SK-N-SH treated with all-trans-retinoic acid at 6 μM for 48 hours (cell line): ENCODE measurements around the gene UNC50.

Experiments used
- ATAC-seq: fragments of 200-7000 bp; cut with Tn5 transposase; 3 replicates; pipeline ENCODE4 v1.9.1; 2020; ENCODE audit warnings: mild to moderate bottlenecking, moderate library complexity
- ARNTL ChIP-seq: fragments of 450-650 bp; formaldehyde crosslinking; IDR thresholded peaks from 2 replicates; pipeline ENCODE4 v1.5.0; 2020; ENCODE audit warnings: low read depth, mild to moderate bottlenecking, moderate library complexity, borderline replicate concordance
- BACH2 ChIP-seq: fragments of 250-450 bp; sonication (Bioruptor Pico); IDR thresholded peaks from 2 replicates; pipeline ENCODE4 v1.9.0; 2021; ENCODE audit warnings: mild to moderate bottlenecking, borderline replicate concordance
- CSDC2 ChIP-seq: fragments of 250-450 bp; sonication (Bioruptor Pico); IDR thresholded peaks from 2 replicates; pipeline ENCODE4 v1.5.0; 2020; ENCODE audit warnings: mild to moderate bottlenecking, moderate library complexity
- ESRRG ChIP-seq: fragments of 250-450 bp; sonication (Bioruptor Pico); IDR thresholded peaks from 2 replicates; pipeline ENCODE4 v1.6.1; 2021; ENCODE audit warnings: mild to moderate bottlenecking
- GLIS3 ChIP-seq: fragments of 250-450 bp; sonication (Bioruptor Pico); IDR thresholded peaks from 2 replicates; pipeline ENCODE4 v1.5.0; 2020; ENCODE audit warnings: mild to moderate bottlenecking, moderate library complexity
- ISL1 ChIP-seq: fragments of 250-450 bp; sonication (Bioruptor Pico); IDR thresholded peaks from 2 replicates; pipeline ENCODE4 v2.1.2; 2022; ENCODE audit warnings: mild to moderate bottlenecking, moderate library complexity
- OSR1 ChIP-seq: fragments of 250-450 bp; sonication (Bioruptor Pico); IDR thresholded peaks from 2 replicates; pipeline ENCODE4 v1.8.0; 2022; ENCODE audit warnings: moderate library complexity, mild to moderate bottlenecking, inconsistent platforms
- PPARA ChIP-seq: fragments of 250-450 bp; sonication (Bioruptor Pico); IDR thresholded peaks from 2 replicates; pipeline ENCODE4 v1.5.0; 2020; ENCODE audit warnings: mild to moderate bottlenecking, borderline replicate concordance
- RARB ChIP-seq: fragments of 250-450 bp; sonication (Bioruptor Pico); IDR thresholded peaks from 2 replicates; pipeline ENCODE4 v1.8.0; 2021; ENCODE audit warnings: mild to moderate bottlenecking, moderate library complexity
- SNAI2 ChIP-seq: fragments of 250-450 bp; sonication (Bioruptor Pico); IDR thresholded peaks from 2 replicates; pipeline ENCODE4 v1.5.0; 2020; ENCODE audit warnings: mild to moderate bottlenecking, moderate library complexity
- TCF4 ChIP-seq: fragments of 250-450 bp; sonication (Bioruptor Pico); IDR thresholded peaks from 2 replicates; pipeline ENCODE4 v1.8.0; 2021; ENCODE audit warnings: mild to moderate bottlenecking, moderate library complexity, borderline replicate concordance
- TOX ChIP-seq: fragments of 250-450 bp; sonication (Bioruptor Pico); IDR thresholded peaks from 2 replicates; pipeline ENCODE4 v1.8.0; 2021; ENCODE audit warnings: mild to moderate bottlenecking, moderate library complexity, borderline replicate concordance
- ZC3H10 ChIP-seq: fragments of 250-450 bp; sonication (Bioruptor Pico); IDR thresholded peaks from 2 replicates; pipeline ENCODE4 v1.5.1; 2021; ENCODE audit warnings: mild to moderate bottlenecking, moderate library complexity
- ZFP3 ChIP-seq: fragments of 250-450 bp; sonication (Bioruptor Pico); IDR thresholded peaks from 2 replicates; pipeline ENCODE4 v1.5.0; 2020; ENCODE audit warnings: mild to moderate bottlenecking, moderate library complexity
- ZFP30 ChIP-seq: fragments of 450-650 bp; formaldehyde crosslinking; IDR thresholded peaks from 2 replicates; pipeline ENCODE4 v1.5.0; 2022; ENCODE audit warnings: mild to moderate bottlenecking, moderate library complexity
- ZNF565 ChIP-seq: fragments of 450-650 bp; formaldehyde crosslinking; conservative IDR thresholded peaks from 2 replicates; pipeline ENCODE4 v1.5.0; 2020; ENCODE audit warnings: low read depth, mild to moderate bottlenecking, moderate library complexity
- ZNF70 ChIP-seq: fragments of 450-650 bp; formaldehyde crosslinking; IDR thresholded peaks from 2 replicates; pipeline ENCODE4 v1.5.0; 2020; ENCODE audit warnings: mild to moderate bottlenecking, moderate library complexity
- ZNF8 ChIP-seq: fragments of 450-650 bp; formaldehyde crosslinking; IDR thresholded peaks from 2 replicates; pipeline ENCODE4 v1.5.0; 2020; ENCODE audit warnings: mild to moderate bottlenecking, moderate library complexity
- TF ChIP-seq, protein P1 (sequence below): fragments of 250-450 bp; sonication (Bioruptor Pico); IDR thresholded peaks from 2 replicates; pipeline ENCODE4 v1.5.1; 2021; ENCODE audit warnings: mild to moderate bottlenecking, moderate library complexity
- TF ChIP-seq, protein P2 (sequence below): fragments of 250-450 bp; sonication (Bioruptor Pico); IDR thresholded peaks from 2 replicates; pipeline ENCODE4 v1.5.1; 2020; ENCODE audit warnings: low read depth, mild to moderate bottlenecking, moderate library complexity
- TF ChIP-seq, protein P3 (sequence below): fragments of 250-450 bp; sonication (Bioruptor Pico); IDR thresholded peaks from 2 replicates; pipeline ENCODE4 v1.8.0; 2020; ENCODE audit warnings: mild to moderate bottlenecking, moderate library complexity, borderline replicate concordance
- TF ChIP-seq, protein P4 (sequence below): fragments of 250-450 bp; sonication (Bioruptor Pico); IDR thresholded peaks from 2 replicates; pipeline ENCODE4 v1.5.0; 2020; ENCODE audit warnings: mild to moderate bottlenecking, moderate library complexity

Gene UNC50

DNA sequence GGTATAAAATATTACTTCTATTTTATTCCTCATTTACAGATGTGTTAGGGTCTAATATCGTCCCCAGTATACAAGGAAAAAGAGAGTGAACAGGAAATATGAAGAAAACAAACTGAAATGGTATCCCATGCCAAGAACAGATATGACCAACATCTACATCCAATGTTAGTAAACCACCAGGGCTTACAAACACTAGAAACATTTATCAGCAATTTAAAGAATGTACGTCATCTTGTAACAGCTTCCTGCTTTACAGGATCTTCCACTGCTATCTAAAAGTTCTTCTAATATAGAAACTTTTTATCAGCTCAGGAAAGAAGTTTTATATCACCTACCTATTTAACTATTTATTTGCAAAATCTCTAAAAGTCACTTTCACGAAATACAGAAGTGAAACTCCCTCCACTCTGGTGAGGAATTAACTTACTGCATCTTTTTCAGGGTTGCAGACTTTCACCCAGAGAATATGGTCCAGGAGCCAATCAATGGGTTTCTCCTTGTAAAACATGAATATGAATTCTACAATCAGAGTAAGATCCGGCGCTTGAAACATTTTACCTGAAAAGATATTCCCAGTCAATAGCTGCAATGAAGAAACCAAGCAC is 35.2 kb downstream of the UNC50 start (continued):
- no peak for TF ChIP-seq ARNTL (CRISPR knock-in tag)

DNA sequence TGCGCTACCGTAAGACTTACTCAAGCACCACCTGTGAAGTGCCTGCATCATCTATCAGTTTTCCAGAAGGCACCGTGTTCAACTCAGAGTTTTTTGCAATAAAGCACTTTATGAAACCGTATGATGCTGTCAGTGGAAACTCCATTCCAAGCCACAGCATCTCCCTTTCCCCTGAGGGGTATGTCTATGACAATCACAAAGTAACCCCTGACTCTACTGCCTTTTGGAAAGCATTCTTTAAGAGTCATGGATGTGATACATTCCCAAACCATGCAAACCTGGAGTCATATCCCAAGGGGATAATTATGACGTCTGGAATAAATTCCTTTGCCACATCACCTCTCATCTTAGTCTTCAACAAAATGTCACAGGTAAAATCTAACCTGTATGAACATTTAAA is 39.2 kb downstream of the UNC50 start:
- no peak for ATAC-seq

GRCh38 chr2:98648451-98648850 is 40.1 kb downstream of the UNC50 start:
- no peak for ATAC-seq
- TF ChIP-seq, protein P1, sequence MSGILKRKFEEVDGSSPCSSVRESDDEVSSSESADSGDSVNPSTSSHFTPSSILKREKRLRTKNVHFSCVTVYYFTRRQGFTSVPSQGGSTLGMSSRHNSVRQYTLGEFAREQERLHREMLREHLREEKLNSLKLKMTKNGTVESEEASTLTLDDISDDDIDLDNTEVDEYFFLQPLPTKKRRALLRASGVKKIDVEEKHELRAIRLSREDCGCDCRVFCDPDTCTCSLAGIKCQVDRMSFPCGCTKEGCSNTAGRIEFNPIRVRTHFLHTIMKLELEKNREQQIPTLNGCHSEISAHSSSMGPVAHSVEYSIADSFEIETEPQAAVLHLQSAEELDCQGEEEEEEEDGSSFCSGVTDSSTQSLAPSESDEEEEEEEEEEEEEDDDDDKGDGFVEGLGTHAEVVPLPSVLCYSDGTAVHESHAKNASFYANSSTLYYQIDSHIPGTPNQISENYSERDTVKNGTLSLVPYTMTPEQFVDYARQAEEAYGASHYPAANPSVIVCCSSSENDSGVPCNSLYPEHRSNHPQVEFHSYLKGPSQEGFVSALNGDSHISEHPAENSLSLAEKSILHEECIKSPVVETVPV = no peak
- no peak for TF ChIP-seq ESRRG (CRISPR knock-in tag)
- TF ChIP-seq PPARA (CRISPR knock-in tag) = no peak
- TF ChIP-seq TCF4 = no peak
- no peak for TF ChIP-seq ARNTL (CRISPR knock-in tag)
- TF ChIP-seq, protein P2, sequence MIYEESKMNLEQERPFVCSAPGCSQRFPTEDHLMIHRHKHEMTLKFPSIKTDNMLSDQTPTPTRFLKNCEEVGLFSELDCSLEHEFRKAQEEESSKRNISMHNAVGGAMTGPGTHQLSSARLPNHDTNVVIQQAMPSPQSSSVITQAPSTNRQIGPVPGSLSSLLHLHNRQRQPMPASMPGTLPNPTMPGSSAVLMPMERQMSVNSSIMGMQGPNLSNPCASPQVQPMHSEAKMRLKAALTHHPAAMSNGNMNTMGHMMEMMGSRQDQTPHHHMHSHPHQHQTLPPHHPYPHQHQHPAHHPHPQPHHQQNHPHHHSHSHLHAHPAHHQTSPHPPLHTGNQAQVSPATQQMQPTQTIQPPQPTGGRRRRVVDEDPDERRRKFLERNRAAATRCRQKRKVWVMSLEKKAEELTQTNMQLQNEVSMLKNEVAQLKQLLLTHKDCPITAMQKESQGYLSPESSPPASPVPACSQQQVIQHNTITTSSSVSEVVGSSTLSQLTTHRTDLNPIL (CRISPR knock-in tag) = no peak
- no peak for TF ChIP-seq ZNF8 (CRISPR knock-in tag)
- TF ChIP-seq SNAI2 (CRISPR knock-in tag) = no peak
- TF ChIP-seq RARB (CRISPR knock-in tag) = no peak
- TF ChIP-seq ISL1 = no peak
- TF ChIP-seq, protein P3, sequence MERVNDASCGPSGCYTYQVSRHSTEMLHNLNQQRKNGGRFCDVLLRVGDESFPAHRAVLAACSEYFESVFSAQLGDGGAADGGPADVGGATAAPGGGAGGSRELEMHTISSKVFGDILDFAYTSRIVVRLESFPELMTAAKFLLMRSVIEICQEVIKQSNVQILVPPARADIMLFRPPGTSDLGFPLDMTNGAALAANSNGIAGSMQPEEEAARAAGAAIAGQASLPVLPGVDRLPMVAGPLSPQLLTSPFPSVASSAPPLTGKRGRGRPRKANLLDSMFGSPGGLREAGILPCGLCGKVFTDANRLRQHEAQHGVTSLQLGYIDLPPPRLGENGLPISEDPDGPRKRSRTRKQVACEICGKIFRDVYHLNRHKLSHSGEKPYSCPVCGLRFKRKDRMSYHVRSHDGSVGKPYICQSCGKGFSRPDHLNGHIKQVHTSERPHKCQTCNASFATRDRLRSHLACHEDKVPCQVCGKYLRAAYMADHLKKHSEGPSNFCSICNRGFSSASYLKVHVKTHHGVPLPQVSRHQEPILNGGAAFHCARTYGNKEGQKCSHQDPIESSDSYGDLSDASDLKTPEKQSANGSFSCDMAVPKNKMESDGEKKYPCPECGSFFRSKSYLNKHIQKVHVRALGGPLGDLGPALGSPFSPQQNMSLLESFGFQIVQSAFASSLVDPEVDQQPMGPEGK = no peak
- TF ChIP-seq ZNF565 (CRISPR knock-in tag) = no peak
- TF ChIP-seq ZFP3 = no peak
- no peak for TF ChIP-seq ZFP30 (CRISPR knock-in tag)
- no peak for TF ChIP-seq OSR1 (CRISPR knock-in tag)
- TF ChIP-seq, all 23 proteins: peak for 0

More for the DNA sequence above, 39.2 kb downstream of the UNC50 start:
- TF ChIP-seq ISL1 (no peak), BACH2 (CRISPR knock-in tag) (no peak), PPARA (CRISPR knock-in tag) (no peak), SNAI2 (CRISPR knock-in tag) (no peak), ARNTL (CRISPR knock-in tag) (no peak), ZC3H10 (no peak), GLIS3 (CRISPR knock-in tag) (no peak), ESRRG (CRISPR knock-in tag) (no peak), ZFP30 (CRISPR knock-in tag) (no peak), ZNF70 (CRISPR knock-in tag) (no peak), CSDC2 (no peak), TOX (CRISPR knock-in tag) (no peak), OSR1 (CRISPR knock-in tag) (no peak), RARB (CRISPR knock-in tag) (no peak)
- TF ChIP-seq, protein P2 (CRISPR knock-in tag) = no peak
- TF ChIP-seq, protein P4, sequence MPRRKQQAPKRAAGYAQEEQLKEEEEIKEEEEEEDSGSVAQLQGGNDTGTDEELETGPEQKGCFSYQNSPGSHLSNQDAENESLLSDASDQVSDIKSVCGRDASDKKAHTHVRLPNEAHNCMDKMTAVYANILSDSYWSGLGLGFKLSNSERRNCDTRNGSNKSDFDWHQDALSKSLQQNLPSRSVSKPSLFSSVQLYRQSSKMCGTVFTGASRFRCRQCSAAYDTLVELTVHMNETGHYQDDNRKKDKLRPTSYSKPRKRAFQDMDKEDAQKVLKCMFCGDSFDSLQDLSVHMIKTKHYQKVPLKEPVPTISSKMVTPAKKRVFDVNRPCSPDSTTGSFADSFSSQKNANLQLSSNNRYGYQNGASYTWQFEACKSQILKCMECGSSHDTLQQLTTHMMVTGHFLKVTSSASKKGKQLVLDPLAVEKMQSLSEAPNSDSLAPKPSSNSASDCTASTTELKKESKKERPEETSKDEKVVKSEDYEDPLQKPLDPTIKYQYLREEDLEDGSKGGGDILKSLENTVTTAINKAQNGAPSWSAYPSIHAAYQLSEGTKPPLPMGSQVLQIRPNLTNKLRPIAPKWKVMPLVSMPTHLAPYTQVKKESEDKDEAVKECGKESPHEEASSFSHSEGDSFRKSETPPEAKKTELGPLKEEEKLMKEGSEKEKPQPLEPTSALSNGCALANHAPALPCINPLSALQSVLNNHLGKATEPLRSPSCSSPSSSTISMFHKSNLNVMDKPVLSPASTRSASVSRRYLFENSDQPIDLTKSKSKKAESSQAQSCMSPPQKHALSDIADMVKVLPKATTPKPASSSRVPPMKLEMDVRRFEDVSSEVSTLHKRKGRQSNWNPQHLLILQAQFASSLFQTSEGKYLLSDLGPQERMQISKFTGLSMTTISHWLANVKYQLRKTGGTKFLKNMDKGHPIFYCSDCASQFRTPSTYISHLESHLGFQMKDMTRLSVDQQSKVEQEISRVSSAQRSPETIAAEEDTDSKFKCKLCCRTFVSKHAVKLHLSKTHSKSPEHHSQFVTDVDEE (CRISPR knock-in tag) = no peak
- TF ChIP-seq, protein P3 = no peak
- TF ChIP-seq, protein P1 = no peak
- TF ChIP-seq, all 23 proteins: peak for 0
